Endothelial cell of umbilical vein (primary cell): ENCODE results near the gene PRKAR1B. TPM values are rescaled to one million over a fixed set of nuclear protein-coding genes. Genes with fewer than 3 reads are reported as not detected.

Experiments
- BruUV-seq: library from RNA; stranded (reverse); fragments of 400-500 nt; replicated peaks from 2 replicates; lab custom pipeline; 2021; lab: Mats Ljungman, UMichigan
- CTCF ChIA-PET: fragments of 300-600, 350-600 bp; sonication (Branson Sonifier 250); formaldehyde crosslinking; loops from one replicate; lab custom pipeline; 2021; ENCODE audit warnings: antibody characterized with exemption, inconsistent platforms; lab: Charles Lee
- POLR2A ChIA-PET: fragments of 300-600, 350-600 bp; sonication (Branson Sonifier 250); formaldehyde crosslinking; loops from one replicate; lab custom pipeline; 2021; ENCODE audit warnings: antibody characterized with exemption, inconsistent platforms; lab: Charles Lee
- DNase-seq: peaks from one replicate; pipeline ENCODE4 v3.0.0-alpha.2; 2011; ENCODE audit warnings: low read depth, low spot score
- FAIRE-seq: peaks from 2 replicates; lab custom pipeline; 2011; peaks lifted over from hg19 to GRCh38; lab: Jason Lieb, UNC
- H2AFZ ChIP-seq: 2 replicates; pipeline ENCODE4 v1.6.0; 2012; ENCODE audit warnings: low read depth, low read length, control low read depth, inconsistent platforms
- H3K27ac ChIP-seq: 2 replicates; pipeline ENCODE4 v1.5.1; 2011; ENCODE audit warnings: low read depth, mild to moderate bottlenecking, control low read depth, low read length, moderate library complexity; ENCODE audit not compliant: insufficient read depth
- H3K27me3 ChIP-seq, 2 experiments: 2 replicates each; pipeline versions ENCODE4 v1.6.0 to v1.6.1; 2011; ENCODE audit warnings: low read length in 2 of 2, mixed read lengths in 1 of 2; ENCODE audit not compliant: control insufficient read depth in 2 of 2, insufficient read depth in 2 of 2
- H3K36me3 ChIP-seq, 2 experiments: 2 replicates in 1 of 2; 3 replicates in 1 of 2; pipeline ENCODE4 v1.5.1; 2011; ENCODE audit warnings: low read length in 2 of 2, mild to moderate bottlenecking in 1 of 2, moderate library complexity in 1 of 2; ENCODE audit not compliant: control insufficient read depth in 2 of 2, insufficient read depth in 2 of 2; ENCODE audit errors: extremely low read depth in 1 of 2
- H3K4me1 ChIP-seq: 3 replicates; pipeline ENCODE4 v1.5.1; 2011; ENCODE audit warnings: mild to moderate bottlenecking, low read length; ENCODE audit not compliant: control insufficient read depth, insufficient read depth; ENCODE audit errors: extremely low read depth
- H3K4me2 ChIP-seq: 2 replicates; pipeline ENCODE4 v1.6.1; 2011; ENCODE audit warnings: low read length, control low read depth, mixed read lengths; ENCODE audit not compliant: insufficient read depth
- H3K4me3 ChIP-seq, 3 experiments: fragments of 200-600 bp in 1 of 3; sonication (generic), shearing (Covaris generic) in 1 of 3; replicated peaks in 1 of 3; 2 replicates each; pipeline ENCODE4 v1.5.1; 2011 to 2016; ENCODE audit warnings: control low read depth in 3 of 3, low read length in 3 of 3, mild to moderate bottlenecking in 2 of 3, inconsistent platforms in 1 of 3, low read depth in 1 of 3, moderate library complexity in 1 of 3; ENCODE audit not compliant: insufficient read depth in 1 of 3
- H3K79me2 ChIP-seq: 2 replicates; pipeline ENCODE4 v1.6.0; 2012; ENCODE audit warnings: low read length, inconsistent platforms; ENCODE audit not compliant: control insufficient read depth, insufficient read depth
- H3K9ac ChIP-seq: replicated peaks from 2 replicates; pipeline ENCODE3; 2011; ENCODE audit warnings: low read length, control low read depth; ENCODE audit not compliant: insufficient read depth; ENCODE audit errors: extremely low read depth
- H3K9me1 ChIP-seq: replicated peaks from 3 replicates; pipeline ENCODE4 v1.6.0; 2011; ENCODE audit warnings: mild to moderate bottlenecking, low read length; ENCODE audit not compliant: control insufficient read depth, insufficient read depth; ENCODE audit errors: extremely low read depth
- H3K9me3 ChIP-seq: replicated peaks from 2 replicates; pipeline ENCODE4 v1.5.1; 2012; ENCODE audit warnings: low read length, inconsistent platforms; ENCODE audit not compliant: control insufficient read depth, insufficient read depth
- H4K20me1 ChIP-seq: replicated peaks from 2 replicates; pipeline ENCODE3; 2011; ENCODE audit warnings: mild to moderate bottlenecking, low read length; ENCODE audit not compliant: control insufficient read depth, insufficient read depth; ENCODE audit errors: extremely low read depth
- CTCF ChIP-seq, 2 donors: IDR thresholded peaks; 1 replicate in 1 of 2; 2 replicates in 1 of 2; pipeline ENCODE4 v1.5.1; 2011; ENCODE audit warnings: low read length in 2 of 2, mild to moderate bottlenecking in 2 of 2, moderate library complexity in 2 of 2, control low read depth in 1 of 2, inconsistent platforms in 1 of 2, low read depth in 1 of 2; ENCODE audit not compliant: insufficient read depth in 1 of 2; ENCODE audit errors: extremely low read depth in 1 of 2
- EZH2 ChIP-seq: IDR thresholded peaks from 2 replicates; pipeline ENCODE4 v1.6.1; 2012; ENCODE audit warnings: borderline replicate concordance, low read depth, mild to moderate bottlenecking, moderate library complexity, low read length, inconsistent platforms; ENCODE audit not compliant: severe bottlenecking
- FOS ChIP-seq: IDR thresholded peaks from 2 replicates; pipeline ENCODE4 v1.6.1; 2011; ENCODE audit warnings: mild to moderate bottlenecking, low read length, moderate library complexity, borderline replicate concordance; ENCODE audit not compliant: insufficient read depth
- GATA2 ChIP-seq: IDR thresholded peaks from 2 replicates; pipeline ENCODE4 v1.7.0; 2011; ENCODE audit warnings: low read depth, mild to moderate bottlenecking, moderate library complexity, mixed read lengths, low read length; ENCODE audit not compliant: insufficient read length, insufficient read depth
- JUN ChIP-seq: IDR thresholded peaks from 2 replicates; pipeline ENCODE4 v1.6.1; 2011; ENCODE audit warnings: borderline replicate concordance, low read depth; ENCODE audit not compliant: insufficient read length, insufficient read depth
- MAX ChIP-seq: IDR thresholded peaks from 2 replicates; pipeline ENCODE4 v1.6.1; 2011; ENCODE audit not compliant: insufficient read depth, insufficient read length
- dilution Hi-C: fragments of 300-500 bp; cut with MboI; formaldehyde crosslinking; loops from one replicate; pipeline ENCODE4 v1.15.0; 2019; ENCODE audit warnings: low sequenced_read_pairs; ENCODE audit not compliant: extremely low pct_ligation_motif_present
- intact Hi-C: fragments of 100-400 bp; cut with micrococcal nuclease; formaldehyde crosslinking; loops from one replicate; pipeline ENCODE4 v1.10.0; 2022
- polyA plus RNA-seq, 4 experiments: library from polyadenylated mRNA; depleted of rRNA in 3 of 4; stranded (reverse) in 3 of 4; unstranded in 1 of 4; fragments of >200 nt; gene quantifications; 2 replicates each; pipeline versions ENCODE4 v1.2.1 to v1.2.3, GENCODE V29; 2011 to 2012; ENCODE audit warnings: missing spikeins in 1 of 4
- total RNA-seq: library from RNA; stranded (reverse); gene quantifications from 2 replicates; pipeline ENCODE4 v1.2.3, GENCODE V29; 2021

The PRKAR1B gene
- total and polyA plus RNA-seq, 2 donors (not counting 3 experiments of a cell fraction or from before 2014, with no cell fraction given) = 15.4 to 29.2 TPM

GRCh38 chr7:745431-746154 lies 18.5 kb upstream of the PRKAR1B start:
- Histone ChIP-seq H3K27ac (no peak overlapping the region), H3K4me2 (no peak overlapping the region), H3K9ac (no peak overlapping the region), H3K36me3 (peaks cover 4 to 14% of the 10 kb centered on the region in 2 experiments), H3K9me3 (no peaks in the 10 kb centered on the region), H4K20me1 (no peaks in the 10 kb centered on the region), H3K79me2 (peaks cover 10% of the 10 kb centered on the region), H2AFZ (no peak overlapping the region), H3K4me1 (peaks cover 4% of the 10 kb centered on the region), H3K9me1 (no peaks in the 10 kb centered on the region), H3K27me3 (no peaks in the 10 kb centered on the region), H3K4me3 (no peak overlapping the region)
- ChIA-PET CTCF (no interaction called here), POLR2A (no interaction called here)
- DNase-seq = no peak
- dilution Hi-C loops = no loop called here
- no peak for FAIRE-seq
- no TSS peak for BruUV-seq
- intact Hi-C loops = no loop called here
- TF ChIP-seq JUN (no peak), EZH2 (no peak), GATA2 (no peak), MAX (no peak), CTCF (IDR thresholded peaks at IDR 0.05; ENCODE audit: extremely low read depth in 1 of 2, insufficient read depth in 1 of 2, low read depth in 1 of 2, low read length in 2 of 2) (no peak), FOS (no peak)
